Stimulated activated CD8-positive, alpha-beta memory T cell treated with anti-CD3 and anti-CD28 coated beads, Interleukin-15, amount 100 ng/mL, for 1 hour (primary cell): ENCODE data around the gene GAS2.

ENCODE experiments used
- DNase-seq: peaks from one replicate; pipeline ENCODE4 v3.0.0-alpha.2; 2020; ENCODE audit warnings: low read depth

The GAS2 gene

GRCh38 chr11:22674470-22675439, 8.3 kb downstream of the GAS2 start:
- DNase-seq, result no peak

GRCh38 chr11:22677153-22677903, 10.9 kb downstream of the GAS2 start:
- no peak for DNase-seq

GRCh38 chr11:22680628-22681027, 14.2 kb downstream of the GAS2 start:
- DNase-seq, result no peak

GRCh38 chr11:22681281-22681812, 14.9 kb downstream of the GAS2 start:
- DNase-seq, result no peak

- no peak for DNase-seq
Observed at GRCh38 chr11:22684082-22684481, 17.7 kb downstream of the GAS2 start.

GRCh38 chr11:22685111-22685510, 18.7 kb downstream of the GAS2 start:
- no peak for DNase-seq

- no peak for DNase-seq
Observed at GRCh38 chr11:22688914-22689313, 22.5 kb downstream of the GAS2 start.

- DNase-seq, result no peak
Observed at GRCh38 chr11:22690257-22690656, 23.8 kb downstream of the GAS2 start.

- no peak for DNase-seq
Observed at GRCh38 chr11:22690871-22691270, 24.5 kb downstream of the GAS2 start.

- DNase-seq, result no peak
Observed at GRCh38 chr11:22699388-22699787, 33.0 kb downstream of the GAS2 start.

- no peak for DNase-seq
Observed at GRCh38 chr11:22702031-22702430, 35.6 kb downstream of the GAS2 start.

- no peak for DNase-seq
Observed at GRCh38 chr11:22703040-22703439, 36.6 kb downstream of the GAS2 start.

GRCh38 chr11:22703591-22703990, 37.2 kb downstream of the GAS2 start:
- DNase-seq, result no peak

GRCh38 chr11:22707119-22707899, 40.9 kb downstream of the GAS2 start:
- DNase-seq, result no peak

GRCh38 chr11:22711071-22711770, 44.8 kb downstream of the GAS2 start:
- DNase-seq, result no peak

GRCh38 chr11:22711880-22712279, 45.5 kb downstream of the GAS2 start:
- DNase-seq, result no peak

GRCh38 chr11:22713336-22713735, 46.9 kb downstream of the GAS2 start:
- no peak for DNase-seq

- DNase-seq, result no peak
Observed at GRCh38 chr11:22715971-22716370, 49.6 kb downstream of the GAS2 start.

GRCh38 chr11:22720457-22720856, 54.0 kb downstream of the GAS2 start:
- no peak for DNase-seq

GRCh38 chr11:22723274-22723673, 56.9 kb downstream of the GAS2 start:
- no peak for DNase-seq

GRCh38 chr11:22725079-22725478, 58.7 kb downstream of the GAS2 start:
- no peak for DNase-seq
